ENCODE data around the gene PDE3A. TPM values are rescaled to one million over a fixed set of nuclear protein-coding genes. Genes with fewer than 3 reads are reported as not detected.

Gene PDE3A
- total RNA-seq, 5 donors from 2014 or later (not counting 1 experiment from before 2014, with no cell fraction given): 0.03 to 0.10 (median 0.09) TPM; not detected in 2

DNA sequence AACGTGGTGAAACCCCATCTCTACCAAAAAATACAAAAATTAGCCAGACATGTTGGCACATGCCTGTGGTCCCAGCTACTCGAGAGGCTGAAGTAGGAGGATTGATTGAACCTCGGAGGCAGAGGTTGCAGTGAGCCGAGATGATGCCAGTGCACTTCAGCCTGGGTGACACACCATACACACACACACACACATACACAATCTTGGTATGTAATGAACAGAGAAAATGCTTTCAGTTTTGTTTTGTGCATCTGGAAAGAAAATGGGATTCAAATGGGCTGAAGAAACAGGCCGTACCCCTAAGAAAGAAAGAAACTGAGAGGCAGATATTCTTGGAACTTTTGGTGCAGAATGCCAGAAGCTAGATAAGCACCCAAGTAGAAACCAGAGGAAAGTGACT is 107.2 kb downstream of the PDE3A start:
- ATAC-seq (replicated peaks in 1 of 4) (no peak), DNase-seq (no peak)
- H3K36me3 Mint-ChIP-seq: no peaks in the 10 kb centered on the region
- Histone ChIP-seq H3K27me3 (replicated peaks in 1 of 2; ENCODE audit: control insufficient read depth in 2 of 2, extremely low read depth in 1 of 2, insufficient read depth in 2 of 2, low read length in 1 of 2) (no peaks in the 10 kb centered on the region), H3K27ac (ENCODE audit: low read length) (no peak overlapping the region), H3K9me3 (no peaks in the 10 kb centered on the region), H3K4me1 (ENCODE audit: control insufficient read depth in 1 of 2, extremely low read depth in 1 of 2, insufficient read depth in 2 of 2, low read length in 2 of 2) (no peaks in the 10 kb centered on the region), H3K4me3 (ENCODE audit: control insufficient read depth in 1 of 2, extremely low read depth in 1 of 2, low read length in 1 of 2) (no peak overlapping the region), H3K36me3 (ENCODE audit: control insufficient read depth in 2 of 2, extremely low read depth in 1 of 2, insufficient read depth in 1 of 2, low read length in 1 of 2) (no peaks in the 10 kb centered on the region)
- H3K4me1 Mint-ChIP-seq: no peaks in the 10 kb centered on the region
- H3K27ac Mint-ChIP-seq: no peak overlapping the region
- 91% methylated on average over 1 of the region's 5 CpGs for WGBS (ENCODE audit: insufficient coverage)
- CTCF ChIA-PET: no interaction called here
- POLR2A ChIA-PET: no interaction called here
- H3K27me3 Mint-ChIP-seq: no peaks in the 10 kb centered on the region
- H3K9me3 Mint-ChIP-seq: no peaks in the 10 kb centered on the region
- no peak overlapping the region for H3K4me3 Mint-ChIP-seq

DNA sequence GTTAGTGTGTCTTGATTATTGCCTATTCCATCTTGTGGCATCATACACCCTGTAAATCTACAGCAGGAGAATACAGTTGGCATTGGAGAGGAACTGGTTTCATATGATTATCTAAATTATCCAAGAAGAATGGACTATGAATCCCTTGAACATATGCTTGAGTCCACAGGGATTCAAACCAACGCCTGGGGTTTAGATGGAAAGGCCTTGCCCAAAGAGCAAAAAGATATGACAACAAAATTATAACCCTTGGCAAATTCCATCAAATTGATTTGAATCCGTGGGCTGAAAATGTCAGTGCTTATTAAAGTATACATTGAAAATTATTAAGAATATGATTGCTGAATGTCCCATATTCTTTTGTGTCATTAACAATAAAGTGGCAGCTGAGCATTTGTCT is 108.2 kb downstream of the PDE3A start:
- Mint-ChIP-seq H3K9me3 (no peaks in the 10 kb centered on the region), H3K4me1 (no peaks in the 10 kb centered on the region), H3K27me3 (no peaks in the 10 kb centered on the region), H3K4me3 (no peak overlapping the region), H3K27ac (no peak overlapping the region), H3K36me3 (no peaks in the 10 kb centered on the region)
- H3K4me3 ChIP-seq (ENCODE audit: control insufficient read depth in 1 of 2, extremely low read depth in 1 of 2, low read length in 1 of 2): no peak overlapping the region
- no peaks in the 10 kb centered on the region for H3K9me3 ChIP-seq
- ChIA-PET POLR2A (no interaction called here), CTCF (no interaction called here)
- H3K36me3 ChIP-seq (ENCODE audit: control insufficient read depth in 2 of 2, extremely low read depth in 1 of 2, insufficient read depth in 1 of 2, low read length in 1 of 2): no peaks in the 10 kb centered on the region
- no peaks in the 10 kb centered on the region for H3K4me1 ChIP-seq (ENCODE audit: control insufficient read depth in 1 of 2, extremely low read depth in 1 of 2, insufficient read depth in 2 of 2, low read length in 2 of 2)
- no peak overlapping the region for H3K27ac ChIP-seq (ENCODE audit: low read length)
- no peak for DNase-seq
- no CpG with 5 or more reads among the region's 2 CpGs for WGBS (ENCODE audit: insufficient coverage)
- H3K27me3 ChIP-seq (replicated peaks in 1 of 2; ENCODE audit: control insufficient read depth in 2 of 2, extremely low read depth in 1 of 2, insufficient read depth in 2 of 2, low read length in 1 of 2): no peaks in the 10 kb centered on the region
- ATAC-seq (replicated peaks in 1 of 4): no peak

DNA sequence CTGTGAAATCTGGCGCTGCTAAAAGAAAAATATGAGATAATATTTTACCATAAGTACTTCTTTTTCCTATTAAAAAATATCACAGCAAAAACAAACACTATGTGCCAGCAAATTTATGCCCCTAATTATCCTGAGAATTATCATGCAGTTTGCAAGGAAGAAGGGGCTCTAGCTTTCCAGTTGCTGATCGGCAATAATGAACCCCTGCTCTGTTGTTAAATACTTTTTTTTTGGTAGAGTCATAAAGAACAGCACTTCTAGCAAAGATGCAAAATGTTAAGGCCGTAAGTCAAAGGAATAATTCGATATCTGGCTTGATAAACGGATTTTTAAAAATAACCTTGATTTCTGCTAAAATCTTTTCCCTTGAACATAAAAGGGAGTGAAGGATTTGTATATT is 108.9 kb downstream of the PDE3A start:
- no peak for ATAC-seq (replicated peaks in 1 of 4)
- no CpG with 5 or more reads among the region's 5 CpGs for WGBS (ENCODE audit: insufficient coverage)
- CTCF ChIA-PET: no interaction called here

DNA sequence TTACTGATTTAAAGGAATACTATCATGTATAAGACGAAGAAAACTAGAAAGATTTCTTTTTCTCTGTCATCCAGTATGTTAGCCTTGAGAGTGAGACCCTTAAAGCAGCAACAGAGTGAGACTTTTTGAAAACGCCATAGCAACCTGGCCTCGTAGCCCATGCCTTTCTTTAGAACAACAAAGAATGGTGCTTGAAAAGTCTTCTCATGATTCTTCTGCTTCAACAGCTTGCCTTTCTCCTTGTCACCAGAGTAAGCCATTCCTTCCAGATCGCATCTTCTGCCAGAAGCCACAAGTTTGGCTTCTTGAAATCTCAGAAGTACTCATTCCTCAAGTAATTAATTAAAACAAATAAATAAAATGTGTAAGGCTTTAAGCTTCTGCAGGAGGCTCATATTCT is 109.3 kb downstream of the PDE3A start:
- POLR2A ChIA-PET: no interaction called here
- Histone ChIP-seq H3K36me3 (ENCODE audit: control insufficient read depth in 2 of 2, extremely low read depth in 1 of 2, insufficient read depth in 1 of 2, low read length in 1 of 2) (no peaks in the 10 kb centered on the region), H3K27me3 (replicated peaks in 1 of 2; ENCODE audit: control insufficient read depth in 2 of 2, extremely low read depth in 1 of 2, insufficient read depth in 2 of 2, low read length in 1 of 2) (no peaks in the 10 kb centered on the region), H3K27ac (ENCODE audit: low read length) (no peak overlapping the region), H3K4me3 (ENCODE audit: control insufficient read depth in 1 of 2, extremely low read depth in 1 of 2, low read length in 1 of 2) (no peak overlapping the region), H3K9me3 (no peaks in the 10 kb centered on the region), H3K4me1 (ENCODE audit: control insufficient read depth in 1 of 2, extremely low read depth in 1 of 2, insufficient read depth in 2 of 2, low read length in 2 of 2) (no peaks in the 10 kb centered on the region)
- no peak overlapping the region for H3K27ac Mint-ChIP-seq
- no peaks in the 10 kb centered on the region for H3K36me3 Mint-ChIP-seq
- no peak for ATAC-seq (replicated peaks in 1 of 4)
- DNase-seq: no peak
- H3K4me3 Mint-ChIP-seq: no peak overlapping the region
- no peaks in the 10 kb centered on the region for H3K27me3 Mint-ChIP-seq
- CTCF ChIA-PET: no interaction called here
- WGBS (ENCODE audit: insufficient coverage): 81% methylated on average over 2 of the region's 4 CpGs
- H3K4me1 Mint-ChIP-seq: no peaks in the 10 kb centered on the region
- H3K9me3 Mint-ChIP-seq: no peaks in the 10 kb centered on the region

More for the DNA sequence above, 108.9 kb downstream of the PDE3A start:
- Mint-ChIP-seq H3K4me3 (no peak overlapping the region), H3K27me3 (no peaks in the 10 kb centered on the region), H3K36me3 (no peaks in the 10 kb centered on the region), H3K9me3 (no peaks in the 10 kb centered on the region), H3K4me1 (no peaks in the 10 kb centered on the region), H3K27ac (no peak overlapping the region)
- POLR2A ChIA-PET: no interaction called here
- Histone ChIP-seq H3K9me3 (no peaks in the 10 kb centered on the region), H3K36me3 (ENCODE audit: control insufficient read depth in 2 of 2, extremely low read depth in 1 of 2, insufficient read depth in 1 of 2, low read length in 1 of 2) (no peaks in the 10 kb centered on the region), H3K27me3 (replicated peaks in 1 of 2; ENCODE audit: control insufficient read depth in 2 of 2, extremely low read depth in 1 of 2, insufficient read depth in 2 of 2, low read length in 1 of 2) (no peaks in the 10 kb centered on the region), H3K27ac (ENCODE audit: low read length) (no peak overlapping the region), H3K4me3 (ENCODE audit: control insufficient read depth in 1 of 2, extremely low read depth in 1 of 2, low read length in 1 of 2) (no peak overlapping the region), H3K4me1 (ENCODE audit: control insufficient read depth in 1 of 2, extremely low read depth in 1 of 2, insufficient read depth in 2 of 2, low read length in 2 of 2) (no peaks in the 10 kb centered on the region)
- DNase-seq: no peak

DNA sequence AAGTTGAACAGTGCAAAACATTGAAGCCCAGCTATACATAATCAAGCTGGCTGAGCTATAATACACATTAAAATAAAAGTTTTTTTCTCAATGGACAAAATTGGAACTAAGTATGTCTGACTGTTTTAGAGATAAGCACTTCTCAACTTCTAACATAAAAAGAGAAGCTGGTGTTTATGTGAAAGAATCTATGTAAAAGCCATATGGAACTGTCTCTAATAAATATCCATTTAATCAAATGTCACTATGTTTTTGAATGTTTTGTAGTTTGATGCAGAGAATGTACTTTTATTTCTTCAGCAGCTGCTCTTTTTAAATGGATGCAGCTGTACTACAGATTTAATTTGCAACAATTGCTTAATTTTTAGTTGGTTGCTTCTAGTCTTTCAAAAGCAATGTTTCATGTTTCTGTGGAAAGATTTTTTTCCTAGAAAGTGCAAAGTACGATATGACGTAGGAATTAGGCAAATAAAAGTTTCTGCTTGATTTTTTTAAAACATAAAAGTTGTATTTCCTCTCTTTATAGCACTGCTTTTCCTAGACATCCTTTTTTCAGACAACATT is 114.2 kb downstream of the PDE3A start:
- no peaks in the 10 kb centered on the region for H3K9me3 ChIP-seq
- Mint-ChIP-seq H3K4me1 (no peaks in the 10 kb centered on the region), H3K4me3 (no peak overlapping the region), H3K27me3 (no peaks in the 10 kb centered on the region), H3K36me3 (no peaks in the 10 kb centered on the region), H3K27ac (no peak overlapping the region), H3K9me3 (no peaks in the 10 kb centered on the region)
- H3K27me3 ChIP-seq (replicated peaks in 1 of 2; ENCODE audit: control insufficient read depth in 2 of 2, extremely low read depth in 1 of 2, insufficient read depth in 2 of 2, low read length in 1 of 2): no peaks in the 10 kb centered on the region
- no peaks in the 10 kb centered on the region for H3K4me1 ChIP-seq (ENCODE audit: control insufficient read depth in 1 of 2, extremely low read depth in 1 of 2, insufficient read depth in 2 of 2, low read length in 2 of 2)
- H3K4me3 ChIP-seq (ENCODE audit: control insufficient read depth in 1 of 2, extremely low read depth in 1 of 2, low read length in 1 of 2): no peak overlapping the region
- CTCF ChIA-PET: no interaction called here
- no peak overlapping the region for H3K27ac ChIP-seq (ENCODE audit: low read length)
- POLR2A ChIA-PET: no interaction called here
- no peak for DNase-seq
- no peak for ATAC-seq (replicated peaks in 1 of 4)
- WGBS (ENCODE audit: insufficient coverage): no CpG with 5 or more reads among the region's 2 CpGs
- H3K36me3 ChIP-seq (ENCODE audit: control insufficient read depth in 2 of 2, extremely low read depth in 1 of 2, insufficient read depth in 1 of 2, low read length in 1 of 2): no peaks in the 10 kb centered on the region

DNA sequence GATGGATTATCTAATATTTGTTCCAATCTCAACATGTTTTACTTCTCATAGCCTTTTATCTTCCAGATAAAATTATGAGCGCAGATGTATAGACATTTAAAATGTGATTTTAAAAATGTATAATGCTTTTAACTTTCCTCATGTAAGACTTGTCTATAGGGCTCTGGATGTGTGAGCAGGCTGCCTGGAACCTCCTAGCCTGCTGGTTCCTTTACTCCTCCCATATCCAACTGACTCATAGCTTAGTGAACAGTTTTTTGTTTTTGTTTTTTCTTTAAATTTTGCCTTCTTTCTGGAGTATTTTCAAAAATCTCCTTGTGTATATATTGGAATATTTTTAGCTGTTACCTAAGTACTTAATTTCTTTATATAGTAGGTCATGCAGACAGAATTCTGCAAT is 115.4 kb downstream of the PDE3A start:
- Histone ChIP-seq H3K4me1 (ENCODE audit: control insufficient read depth in 1 of 2, extremely low read depth in 1 of 2, insufficient read depth in 2 of 2, low read length in 2 of 2) (no peaks in the 10 kb centered on the region), H3K27me3 (replicated peaks in 1 of 2; ENCODE audit: control insufficient read depth in 2 of 2, extremely low read depth in 1 of 2, insufficient read depth in 2 of 2, low read length in 1 of 2) (no peaks in the 10 kb centered on the region), H3K36me3 (ENCODE audit: control insufficient read depth in 2 of 2, extremely low read depth in 1 of 2, insufficient read depth in 1 of 2, low read length in 1 of 2) (no peaks in the 10 kb centered on the region), H3K27ac (ENCODE audit: low read length) (no peak overlapping the region), H3K9me3 (no peaks in the 10 kb centered on the region), H3K4me3 (ENCODE audit: control insufficient read depth in 1 of 2, extremely low read depth in 1 of 2, low read length in 1 of 2) (no peak overlapping the region)
- POLR2A ChIA-PET: no interaction called here
- Mint-ChIP-seq H3K27ac (no peak overlapping the region), H3K9me3 (no peaks in the 10 kb centered on the region), H3K36me3 (no peaks in the 10 kb centered on the region), H3K4me1 (no peaks in the 10 kb centered on the region), H3K4me3 (no peak overlapping the region), H3K27me3 (peaks cover 0 to 2% of the 10 kb centered on the region in 2 donors)
- DNase-seq (no peak), ATAC-seq (replicated peaks in 1 of 4) (no peak)
- no CpG with 5 or more reads among the region's 1 CpG for WGBS (ENCODE audit: insufficient coverage)
- CTCF ChIA-PET: no interaction called here

DNA sequence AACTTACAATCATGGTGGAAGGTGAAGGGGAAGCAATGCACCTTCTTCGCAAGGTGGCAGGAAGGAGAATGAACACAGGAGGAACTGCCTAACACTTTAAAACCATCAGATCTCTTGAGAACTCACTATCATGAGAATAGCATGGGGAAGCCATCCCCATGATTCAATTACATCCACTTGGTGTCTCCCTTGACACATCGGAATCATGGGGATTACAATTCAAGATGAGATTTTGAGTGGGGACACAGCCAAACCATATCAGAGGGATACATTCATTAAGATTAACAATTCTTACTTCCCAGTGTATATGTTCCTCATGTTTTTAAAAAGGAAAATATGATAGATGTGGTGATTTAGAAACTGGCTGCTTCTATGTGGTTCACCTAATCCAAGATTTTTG is 117.9 kb downstream of the PDE3A start:
- no peaks in the 10 kb centered on the region for H3K27me3 ChIP-seq (replicated peaks in 1 of 2; ENCODE audit: control insufficient read depth in 2 of 2, extremely low read depth in 1 of 2, insufficient read depth in 2 of 2, low read length in 1 of 2)
- H3K9me3 ChIP-seq: no peaks in the 10 kb centered on the region
- Mint-ChIP-seq H3K27me3 (peaks cover 0 to 2% of the 10 kb centered on the region in 2 donors), H3K4me3 (no peak overlapping the region), H3K9me3 (peaks cover 0 to under 1% (median 0%) of the 10 kb centered on the region in 3 donors), H3K4me1 (no peaks in the 10 kb centered on the region), H3K36me3 (no peaks in the 10 kb centered on the region), H3K27ac (no peak overlapping the region)
- ChIA-PET CTCF (no interaction called here), POLR2A (no interaction called here)
- no peak overlapping the region for H3K4me3 ChIP-seq (ENCODE audit: control insufficient read depth in 1 of 2, extremely low read depth in 1 of 2, low read length in 1 of 2)
- no peaks in the 10 kb centered on the region for H3K36me3 ChIP-seq (ENCODE audit: control insufficient read depth in 2 of 2, extremely low read depth in 1 of 2, insufficient read depth in 1 of 2, low read length in 1 of 2)
- DNase-seq (no peak), ATAC-seq (replicated peaks in 1 of 4) (no peak)
- no peak overlapping the region for H3K27ac ChIP-seq (ENCODE audit: low read length)
- WGBS (ENCODE audit: insufficient coverage): no CpG with 5 or more reads among the region's 2 CpGs
- H3K4me1 ChIP-seq (ENCODE audit: control insufficient read depth in 1 of 2, extremely low read depth in 1 of 2, insufficient read depth in 2 of 2, low read length in 2 of 2): no peaks in the 10 kb centered on the region
